Muscle of leg (tissue), 11 donors: ENCODE data around the gene ATP6V1B1. TPM values are rescaled to one million over a fixed set of nuclear protein-coding genes. Genes with fewer than 3 reads are reported as not detected.

Experiments used
- DNase-seq: peaks from one replicate; pipeline ENCODE4 v3.0.0; 2013
- H3K27ac ChIP-seq: one replicate; pipeline ENCODE4 v1.5.1; 2013; ENCODE audit warnings: mild to moderate bottlenecking, low read length, control low read depth
- H3K27me3 ChIP-seq: one replicate; pipeline ENCODE4 v1.6.1; 2013; ENCODE audit warnings: low read length; ENCODE audit not compliant: control insufficient read depth, insufficient read depth
- H3K36me3 ChIP-seq: one replicate; pipeline ENCODE4 v1.6.1; 2013; ENCODE audit warnings: low read length; ENCODE audit not compliant: control insufficient read depth, insufficient read depth
- H3K4me1 ChIP-seq: one replicate; pipeline ENCODE4 v1.6.1; 2013; ENCODE audit warnings: low read length; ENCODE audit not compliant: control insufficient read depth, insufficient read depth
- H3K4me3 ChIP-seq: one replicate; pipeline ENCODE4 v1.5.1; 2013; ENCODE audit warnings: low read length, control low read depth
- H3K9me3 ChIP-seq: replicated peaks from 2 replicates; pipeline ENCODE4 v1.6.1; 2013; ENCODE audit warnings: low read depth, low read length; ENCODE audit not compliant: control insufficient read depth
- WGBS: methylation state at CpG from one replicate; pipeline ENCODE4 v1.1.5; 2013; ENCODE audit warnings: missing lambda C conversion rate; ENCODE audit not compliant: insufficient coverage; 5-methylcytosine and 5-hydroxymethylcytosine counted together
- polyA plus RNA-seq, 8 donors: library from polyadenylated mRNA; unstranded; fragments of 120-200 nt; gene quantifications; one replicate each; pipeline versions ENCODE4 v1.2.1 to v1.2.3, GENCODE V29; 2013; ENCODE audit warnings: inconsistent platforms in 1 of 8, low replicate concordance in 1 of 8; ENCODE audit not compliant: insufficient read length in 8 of 8, insufficient read depth in 1 of 8
- total RNA-seq: library from RNA; stranded (reverse); fragments of 120-200 nt; gene quantifications from one replicate; pipeline ENCODE4 v1.2.4, GENCODE V29; 2013

ATP6V1B1 gene
- total and polyA plus RNA-seq, 9 donors, result 0.30 to 2.7 (median 0.80) TPM

DNA sequence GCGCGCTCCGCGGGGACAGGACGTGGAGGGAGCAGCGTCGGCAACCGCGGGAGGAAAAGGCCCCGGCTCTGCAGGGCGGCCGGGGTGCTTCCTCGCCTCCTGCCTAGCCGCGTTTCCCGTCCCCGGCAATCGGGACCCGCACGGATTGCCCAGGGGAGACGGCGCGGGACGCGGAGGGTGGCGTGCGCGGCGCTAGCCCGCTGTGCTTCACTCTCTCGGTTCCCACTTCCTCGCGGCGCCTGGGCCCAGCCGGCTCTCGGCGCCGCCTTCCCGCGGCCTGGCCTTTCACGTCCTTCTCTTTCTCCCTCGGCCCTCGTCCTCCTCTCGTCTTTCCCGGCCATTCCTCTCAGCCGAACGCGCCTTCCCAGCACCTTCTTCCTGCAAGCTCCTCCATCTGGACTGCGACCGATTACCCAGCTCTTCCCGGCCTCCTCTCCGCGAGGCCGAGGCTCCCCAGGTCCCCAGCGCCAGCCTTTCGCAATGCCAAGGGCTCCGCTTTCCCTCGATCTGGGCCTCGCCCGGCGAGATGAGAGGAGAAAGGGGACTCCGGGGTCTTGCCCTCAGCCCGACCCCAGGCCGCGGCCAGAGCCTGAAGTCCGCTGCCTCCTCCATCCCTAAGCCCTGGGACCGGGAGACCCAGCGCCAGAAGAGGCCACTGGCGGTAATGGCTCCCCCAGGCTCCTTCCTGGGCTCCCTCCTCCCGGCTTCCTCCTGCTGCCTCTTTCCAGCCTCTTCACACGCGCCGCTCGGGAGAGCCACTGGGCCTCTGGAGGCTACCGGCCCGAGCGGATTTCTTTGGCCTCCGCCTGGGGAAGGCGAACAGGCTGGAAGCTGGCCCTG lies 34.3 kb upstream of the ATP6V1B1 start:
- peaks cover 31% of the 10 kb centered on the region for H3K4me1 ChIP-seq

DNA sequence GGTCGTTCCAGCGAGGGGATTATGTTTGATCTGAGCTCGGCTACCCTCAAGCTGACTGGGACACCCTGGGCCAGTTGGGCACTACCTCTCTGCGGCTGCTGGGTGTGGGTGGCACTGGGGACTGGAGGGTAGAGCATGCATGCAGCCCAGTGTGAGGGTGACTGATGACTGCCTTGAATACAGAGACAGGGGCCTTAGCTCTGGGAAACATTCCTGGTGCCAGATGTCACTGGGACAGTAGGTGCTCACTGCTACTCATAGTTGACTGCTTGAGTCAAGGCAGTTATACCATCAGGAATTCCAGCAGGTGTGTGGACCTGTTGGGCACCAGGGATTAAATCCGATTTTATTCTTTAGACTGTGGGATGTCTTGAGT lies 33.6 kb upstream of the ATP6V1B1 start:
- Histone ChIP-seq H3K27ac (no peak overlapping the region), H3K36me3 (no peaks in the 10 kb centered on the region), H3K4me3 (peak overlapping the region; percentile 47), H3K27me3 (peaks cover 99% of the 10 kb centered on the region), H3K9me3 (no peaks in the 10 kb centered on the region), H3K4me1 (peaks cover 31% of the 10 kb centered on the region)
- 25% methylated on average over 4 of the region's 5 CpGs for WGBS
- DNase-seq, result no peak

More for the DNA sequence above, 34.3 kb upstream of the ATP6V1B1 start:
- H3K36me3 ChIP-seq, result no peaks in the 10 kb centered on the region
- under 1% methylated on average over 68 of the region's 79 CpGs for WGBS
- DNase-seq, result peak; percentile 38
- peaks cover 99% of the 10 kb centered on the region for H3K27me3 ChIP-seq
- peak overlapping the region; percentile 47 for H3K4me3 ChIP-seq
- H3K27ac ChIP-seq, result no peak overlapping the region
- no peaks in the 10 kb centered on the region for H3K9me3 ChIP-seq

DNA sequence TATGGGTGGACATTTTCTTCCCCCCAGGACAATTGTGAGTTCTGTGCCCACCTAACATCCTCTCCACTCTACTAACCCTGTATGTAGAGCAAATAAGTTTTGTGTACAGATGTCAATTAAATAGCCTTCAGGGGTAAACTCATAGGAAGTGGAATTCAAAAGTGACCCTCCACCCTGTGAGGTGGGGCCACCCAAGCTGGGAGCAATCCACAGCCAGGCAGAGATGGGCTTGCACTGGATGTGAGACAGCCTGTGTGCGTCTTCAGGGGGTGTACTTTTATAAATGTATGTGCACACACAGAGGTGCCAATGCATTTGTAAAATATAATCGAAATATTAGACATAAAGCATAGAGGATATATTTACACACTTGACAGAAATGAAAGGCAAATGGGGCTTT lies 33.1 kb upstream of the ATP6V1B1 start:
- Histone ChIP-seq H3K4me3 (no peak overlapping the region), H3K27ac (no peak overlapping the region), H3K4me1 (peaks cover 36% of the 10 kb centered on the region), H3K27me3 (peaks cover 99% of the 10 kb centered on the region), H3K9me3 (no peaks in the 10 kb centered on the region), H3K36me3 (no peaks in the 10 kb centered on the region)
- no peak for DNase-seq
- WGBS, result no CpG with 5 or more reads among the region's 2 CpGs

DNA sequence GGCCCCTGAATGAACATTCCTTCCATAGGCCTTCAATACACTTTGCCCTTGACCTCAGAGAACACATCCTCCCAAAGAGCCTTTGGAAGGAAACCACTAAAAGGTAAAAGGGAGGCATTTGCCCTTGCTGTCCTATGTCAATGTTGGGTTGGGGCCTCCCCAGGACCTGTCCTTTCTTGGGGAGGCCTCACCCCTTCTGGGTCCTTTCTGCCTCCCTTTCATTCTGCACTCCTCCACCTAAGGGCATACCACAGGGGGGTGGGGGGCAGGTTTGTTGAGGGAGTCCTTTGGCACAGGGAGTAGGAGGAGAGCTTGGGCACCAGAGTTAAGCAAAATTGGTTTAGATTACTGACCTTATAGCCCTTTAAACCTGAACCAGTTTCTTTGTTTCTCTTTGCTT lies 32.5 kb upstream of the ATP6V1B1 start:
- peaks cover 36% of the 10 kb centered on the region for H3K4me1 ChIP-seq
- no peak for DNase-seq
- peaks cover 97% of the 10 kb centered on the region for H3K27me3 ChIP-seq
- no peaks in the 10 kb centered on the region for H3K36me3 ChIP-seq
- H3K9me3 ChIP-seq, result no peaks in the 10 kb centered on the region
- no peak overlapping the region for H3K27ac ChIP-seq
- no peak overlapping the region for H3K4me3 ChIP-seq

DNA sequence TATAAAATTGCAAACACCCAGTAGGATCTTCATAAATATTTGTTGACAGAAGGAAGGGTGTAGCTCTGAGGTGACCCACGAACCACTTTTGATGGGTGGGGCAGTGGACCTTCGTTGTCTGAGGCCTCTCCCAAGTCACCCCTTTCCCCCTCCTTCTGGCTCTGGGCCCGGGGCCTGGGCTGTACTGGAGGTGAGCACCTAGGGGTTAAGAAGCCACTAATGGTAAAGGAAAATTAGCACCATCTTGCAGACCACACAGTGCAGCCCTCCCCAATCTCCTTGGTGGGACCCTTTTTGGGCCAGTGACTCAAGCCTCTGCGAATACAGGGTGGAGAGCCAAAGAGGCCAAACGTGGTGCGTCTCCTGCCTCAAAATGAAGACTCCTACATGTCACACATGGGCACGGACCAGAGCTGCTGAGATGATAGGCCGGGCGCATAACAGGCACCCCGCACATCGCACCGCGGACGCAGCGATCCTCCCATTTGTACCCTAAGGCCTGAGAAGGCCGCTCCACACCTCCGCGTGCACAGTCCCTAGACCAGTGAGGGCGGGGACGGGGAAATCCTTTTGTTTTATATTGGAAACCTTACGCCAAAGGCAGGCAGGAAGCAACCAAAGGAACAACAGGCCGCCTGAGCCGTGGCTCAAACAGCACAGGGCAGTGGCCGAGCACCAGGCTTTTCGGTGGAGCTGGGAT lies 31.9 kb upstream of the ATP6V1B1 start:
- WGBS, result 47% methylated on average over 22 of the region's 25 CpGs
- Histone ChIP-seq H3K4me3 (no peak overlapping the region), H3K36me3 (no peaks in the 10 kb centered on the region), H3K27me3 (peaks cover 94% of the 10 kb centered on the region), H3K9me3 (no peaks in the 10 kb centered on the region), H3K4me1 (peaks cover 36% of the 10 kb centered on the region), H3K27ac (no peak overlapping the region)
- DNase-seq, result no peak

DNA sequence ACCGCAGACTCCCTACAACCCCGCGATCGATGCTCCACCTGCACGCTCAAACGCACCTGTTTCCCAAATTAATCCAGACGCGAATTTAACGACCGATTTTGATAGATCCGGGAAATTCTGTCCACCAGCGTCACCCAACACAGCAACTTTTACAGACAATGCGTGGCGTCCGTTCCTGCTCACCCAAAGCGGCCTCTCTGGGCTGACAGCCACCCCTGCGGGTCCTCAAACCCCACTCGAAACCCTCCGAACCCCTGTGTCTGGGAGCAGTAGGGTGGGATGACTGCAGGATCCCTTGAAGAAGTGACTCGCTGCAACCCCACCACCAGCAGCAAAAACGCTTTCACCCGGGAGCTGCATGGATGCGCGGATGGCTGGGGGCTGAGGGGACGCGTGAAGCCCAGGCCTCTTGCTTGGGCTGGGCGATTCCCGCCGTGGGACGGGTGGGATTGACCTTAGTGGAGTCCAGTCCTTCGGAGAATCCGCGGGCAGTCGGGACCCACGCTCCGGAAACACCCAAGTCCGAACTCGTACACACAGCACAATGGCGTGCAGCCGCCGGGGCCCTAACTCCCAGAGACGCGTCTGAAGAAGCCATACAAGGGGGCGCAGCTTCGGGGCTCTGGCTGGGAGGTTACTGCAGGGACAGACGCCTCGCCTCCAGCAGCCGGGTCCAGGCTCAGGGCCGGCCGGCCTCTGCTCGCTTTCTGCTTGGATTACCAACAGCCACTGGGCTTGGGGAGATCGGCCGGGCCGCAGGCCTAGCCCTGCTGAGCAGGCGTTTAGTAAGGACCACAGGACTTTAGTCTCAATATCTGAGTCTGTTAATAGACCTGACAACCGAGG lies 31.1 kb upstream of the ATP6V1B1 start:
- 21% methylated on average over 52 of the region's 56 CpGs for WGBS
- Histone ChIP-seq H3K27ac (no peak overlapping the region), H3K4me1 (peaks cover 32% of the 10 kb centered on the region), H3K36me3 (no peaks in the 10 kb centered on the region), H3K9me3 (no peaks in the 10 kb centered on the region), H3K27me3 (peaks cover 91% of the 10 kb centered on the region), H3K4me3 (no peak overlapping the region)
- DNase-seq, result no peak

DNA sequence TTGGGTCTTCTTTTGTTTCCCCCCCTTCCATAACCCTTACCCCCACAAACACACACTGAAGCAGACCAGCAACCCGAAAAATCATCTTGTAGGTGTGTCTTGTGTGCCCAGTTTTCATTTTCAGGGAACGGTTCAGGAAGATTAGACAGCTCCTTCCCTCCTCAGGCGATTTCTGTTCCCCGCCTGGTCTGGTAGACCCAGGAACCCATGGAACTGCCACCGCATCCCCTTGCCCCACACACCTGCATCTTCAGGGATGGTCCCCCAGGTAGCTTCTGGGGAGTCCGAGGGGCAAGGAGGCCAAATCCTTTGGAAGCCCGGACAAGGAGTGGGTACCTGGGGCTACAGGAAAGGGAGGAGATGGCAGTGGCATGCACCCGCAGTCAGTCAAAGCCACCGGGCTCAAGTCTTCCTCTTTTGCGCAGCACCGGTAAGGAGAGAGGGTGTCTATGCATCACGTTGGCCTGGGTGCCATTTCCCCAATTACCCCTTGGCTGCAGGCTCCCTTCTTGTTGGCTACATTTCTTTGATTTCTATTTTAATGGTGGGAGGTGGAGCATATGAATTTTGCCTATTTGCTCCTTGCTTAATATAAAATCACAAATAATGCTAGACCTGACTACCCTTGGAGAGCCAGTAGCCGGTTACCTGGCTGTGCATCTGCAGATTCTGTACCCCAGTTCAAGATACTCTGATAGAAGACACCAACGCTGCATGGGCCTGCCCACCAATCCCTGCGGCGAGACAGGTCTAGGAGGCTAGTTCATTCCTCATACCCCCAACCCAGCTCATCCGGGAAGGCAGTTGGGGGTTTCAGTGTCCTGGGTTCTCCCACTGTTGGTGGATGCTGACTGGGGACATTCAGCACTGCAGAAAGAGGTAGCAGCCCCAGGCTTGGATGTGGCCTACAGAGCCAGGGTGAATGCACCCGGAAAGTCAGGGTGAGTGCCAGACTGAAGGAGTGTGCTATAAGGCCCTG lies 30.0 kb upstream of the ATP6V1B1 start:
- Histone ChIP-seq H3K27ac (no peak overlapping the region), H3K36me3 (no peaks in the 10 kb centered on the region), H3K27me3 (peaks cover 81% of the 10 kb centered on the region), H3K4me3 (no peak overlapping the region), H3K9me3 (no peaks in the 10 kb centered on the region), H3K4me1 (peaks cover 24% of the 10 kb centered on the region)
- no peak for DNase-seq
- WGBS, result 46% methylated on average over 5 of the region's 18 CpGs

DNA sequence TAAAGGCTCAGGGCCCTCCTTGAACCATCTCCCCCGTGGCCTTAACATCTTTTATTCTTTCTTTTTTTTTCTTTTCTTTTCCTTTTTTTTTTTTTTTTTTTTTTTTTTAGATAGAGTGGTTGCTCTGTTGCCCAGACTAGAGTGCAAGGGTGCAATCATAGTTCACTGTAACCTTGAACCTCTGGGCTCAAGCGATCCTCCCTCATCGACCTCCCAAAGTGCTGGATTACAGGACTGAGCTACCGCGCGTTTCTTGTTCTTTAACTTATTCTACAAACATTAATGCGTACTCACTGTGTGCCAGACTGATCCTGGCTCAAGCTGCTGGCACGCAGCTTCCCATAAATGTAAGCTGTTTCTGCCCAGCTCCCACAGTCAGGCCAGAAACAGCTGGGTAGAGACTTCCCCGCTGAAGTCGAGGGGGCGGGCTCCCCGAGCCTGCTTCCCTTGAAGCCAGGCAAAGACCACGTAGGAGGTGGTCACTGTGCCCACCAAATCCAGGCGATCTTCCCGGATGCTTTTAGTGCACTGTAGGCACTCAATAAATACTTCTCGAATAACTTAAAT lies 29.2 kb upstream of the ATP6V1B1 start:
- H3K4me3 ChIP-seq, result no peak overlapping the region
- no peaks in the 10 kb centered on the region for H3K9me3 ChIP-seq
- H3K27me3 ChIP-seq, result peaks cover 73% of the 10 kb centered on the region
- 18% methylated on average over 10 of the region's 16 CpGs for WGBS
- no peak overlapping the region for H3K27ac ChIP-seq
- H3K4me1 ChIP-seq, result peaks cover 17% of the 10 kb centered on the region
- H3K36me3 ChIP-seq, result no peaks in the 10 kb centered on the region
- DNase-seq, result no peak
